ENCODE data around the gene PLIN1. TPM values are rescaled to one million over a fixed set of nuclear protein-coding genes. Genes with fewer than 3 reads are reported as not detected.

The PLIN1 gene
- total and polyA plus RNA-seq, 2 donors (not counting 3 experiments of a cell fraction or from before 2014, with no cell fraction given) = 0.07 TPM; not detected in 1

- Histone ChIP-seq H4K20me1 (replicated peaks; ENCODE audit: control insufficient read depth, extremely low read depth, insufficient read depth, low read length) (no peaks in the 10 kb centered on the region), H3K4me1 (ENCODE audit: control insufficient read depth, extremely low read depth, insufficient read depth, low read length) (peaks cover 9% of the 10 kb centered on the region), H3K4me2 (ENCODE audit: insufficient read depth, low read length) (no peak overlapping the region), H3K79me2 (ENCODE audit: control insufficient read depth, insufficient read depth, low read length) (no peaks in the 10 kb centered on the region), H2AFZ (ENCODE audit: low read depth, low read length) (no peak overlapping the region), H3K36me3 (ENCODE audit: control insufficient read depth in 2 of 2, extremely low read depth in 1 of 2, insufficient read depth in 2 of 2, low read length in 2 of 2) (no peaks in the 10 kb centered on the region), H3K9me1 (replicated peaks; ENCODE audit: control insufficient read depth, extremely low read depth, insufficient read depth, low read length) (no peaks in the 10 kb centered on the region), H3K27me3 (ENCODE audit: control insufficient read depth in 2 of 2, insufficient read depth in 2 of 2, low read length in 2 of 2) (no peaks in the 10 kb centered on the region), H3K9me3 (replicated peaks; ENCODE audit: control insufficient read depth, insufficient read depth, low read length) (no peaks in the 10 kb centered on the region), H3K9ac (replicated peaks; ENCODE audit: extremely low read depth, insufficient read depth, low read length) (no peak overlapping the region), H3K27ac (ENCODE audit: insufficient read depth, low read depth, low read length) (no peak overlapping the region), H3K4me3 (replicated peaks in 1 of 3; ENCODE audit: insufficient read depth in 1 of 3, low read depth in 1 of 3, low read length in 3 of 3) (no peak overlapping the region)
- ChIA-PET POLR2A (no interaction called here), CTCF (no interaction called here)
- FAIRE-seq = no peak
- DNase-seq (ENCODE audit: low read depth, low spot score) = no peak
- intact Hi-C loops (cut with micrococcal nuclease) (no loop called here), dilution Hi-C loops (cut with MboI; ENCODE audit: extremely low pct_ligation_motif_present, low sequenced_read_pairs) (no loop called here)
- BruUV-seq (replicated peaks) = no TSS peak
- no peak for TF ChIP-seq CTCF (IDR thresholded peaks at IDR 0.05; ENCODE audit: extremely low read depth in 1 of 2, insufficient read depth in 1 of 2, low read depth in 1 of 2, low read length in 2 of 2)
- no peak for TF ChIP-seq MYC (IDR thresholded peaks at IDR 0.05; ENCODE audit: low read depth, low read length)
- no peak for TF ChIP-seq MAX (IDR thresholded peaks at IDR 0.05; ENCODE audit: insufficient read depth, insufficient read length)
- TF ChIP-seq POLR2A (IDR thresholded peaks at IDR 0.05; ENCODE audit: low read depth, low read length) = no peak
- TF ChIP-seq POLR2AphosphoS5 (IDR thresholded peaks at IDR 0.05; ENCODE audit: insufficient read depth, low read depth, low read length) = no peak
- TF ChIP-seq FOS (IDR thresholded peaks at IDR 0.05; ENCODE audit: borderline replicate concordance, insufficient read depth, low read length) = no peak
- no peak for TF ChIP-seq EZH2 (IDR thresholded peaks at IDR 0.05; ENCODE audit: borderline replicate concordance, low read depth, low read length, severe bottlenecking)
Observed at GRCh38 chr15:89669941-89670340, 9.2 kb downstream of the PLIN1 start.

Data from endothelial cell of umbilical vein (primary cell).